Astrocyte (in vitro differentiated cells and primary cell): Measurements from ENCODE around the gene RPS6KA3. TPM values are rescaled to one million over a fixed set of nuclear protein-coding genes. Genes with fewer than 3 reads are reported as not detected.

Experiments
- DNase-seq: peaks from one replicate; pipeline ENCODE4 v3.0.0-alpha.2; 2010; ENCODE audit warnings: low read depth
- FAIRE-seq: peaks from 2 replicates; lab custom pipeline; 2011; peaks lifted over from hg19 to GRCh38; lab: Jason Lieb, UNC
- H2AFZ ChIP-seq: 2 replicates; pipeline ENCODE4 v1.6.0; 2012; ENCODE audit warnings: low read depth, low read length, inconsistent platforms
- H3K27ac ChIP-seq: 2 replicates; pipeline ENCODE4 v1.5.1; 2011; ENCODE audit warnings: low read depth, low read length, inconsistent platforms
- H3K27me3 ChIP-seq: 2 replicates; pipeline ENCODE4 v1.6.0; 2011; ENCODE audit warnings: low read length, inconsistent platforms; ENCODE audit not compliant: insufficient read depth
- H3K36me3 ChIP-seq: 2 replicates; pipeline ENCODE4 v1.5.1; 2011; ENCODE audit warnings: low read length, inconsistent platforms; ENCODE audit not compliant: insufficient read depth
- H3K4me1 ChIP-seq: 2 replicates; pipeline ENCODE4 v1.5.1; 2011; ENCODE audit warnings: low read length, inconsistent platforms; ENCODE audit not compliant: insufficient read depth
- H3K4me2 ChIP-seq: 2 replicates; pipeline ENCODE4 v1.6.0; 2012; ENCODE audit warnings: low read length, inconsistent platforms
- H3K4me3 ChIP-seq: 2 replicates; pipeline ENCODE4 v1.5.1; 2011; ENCODE audit warnings: low read depth, mild to moderate bottlenecking, low read length, inconsistent platforms; ENCODE audit not compliant: insufficient read depth
- H3K79me2 ChIP-seq: 2 replicates; pipeline ENCODE4 v1.6.0; 2012; ENCODE audit warnings: mild to moderate bottlenecking, low read length, inconsistent platforms; ENCODE audit not compliant: insufficient read depth
- H3K9ac ChIP-seq: 2 replicates; pipeline ENCODE4 v1.6.0; 2012; ENCODE audit warnings: mild to moderate bottlenecking, low read length, inconsistent platforms
- H3K9me3 ChIP-seq: 2 replicates; pipeline ENCODE4 v1.5.1; 2012; ENCODE audit warnings: low read depth, mild to moderate bottlenecking, low read length, inconsistent platforms; ENCODE audit not compliant: insufficient read depth
- H4K20me1 ChIP-seq: 2 replicates; pipeline ENCODE4 v1.6.0; 2012; ENCODE audit warnings: low read length, inconsistent platforms; ENCODE audit not compliant: insufficient read depth
- H3K27ac Mint-ChIP-seq: one replicate; pipeline ENCODE4 v1.8.0; 2021; ENCODE audit warnings: mild to moderate bottlenecking, mixed read lengths; ENCODE audit not compliant: unreplicated experiment
- H3K27me3 Mint-ChIP-seq: one replicate; pipeline ENCODE4 v1.8.0; 2021; ENCODE audit warnings: low read depth, mixed read lengths; ENCODE audit not compliant: unreplicated experiment
- H3K36me3 Mint-ChIP-seq: one replicate; pipeline ENCODE4 v1.8.0; 2021; ENCODE audit warnings: low read depth, mixed read lengths; ENCODE audit not compliant: unreplicated experiment
- H3K4me1 Mint-ChIP-seq: one replicate; pipeline ENCODE4 v1.8.0; 2021; ENCODE audit warnings: low read depth, mixed read lengths; ENCODE audit not compliant: unreplicated experiment
- H3K4me3 Mint-ChIP-seq: one replicate; pipeline ENCODE4 v1.8.0; 2021; ENCODE audit warnings: mild to moderate bottlenecking, moderate library complexity, mixed read lengths; ENCODE audit not compliant: unreplicated experiment
- H3K9me3 Mint-ChIP-seq: one replicate; pipeline ENCODE4 v1.8.0; 2021; ENCODE audit warnings: mild to moderate bottlenecking, mixed read lengths; ENCODE audit not compliant: unreplicated experiment
- EZH2 ChIP-seq: IDR thresholded peaks from 2 replicates; pipeline ENCODE4 v1.6.1; 2012; ENCODE audit warnings: mild to moderate bottlenecking, low read length, inconsistent platforms; ENCODE audit not compliant: insufficient read depth
- total RNA-seq: library from RNA; stranded (reverse); gene quantifications from 2 replicates; pipeline ENCODE4 v1.2.1, GENCODE V29; 2021
- TF ChIP-seq, protein P1 (sequence below): IDR thresholded peaks from 2 replicates; pipeline ENCODE4 v1.5.1; 2011; ENCODE audit warnings: low read depth, mild to moderate bottlenecking, inconsistent platforms, low read length, moderate library complexity; ENCODE audit not compliant: insufficient read depth

The RPS6KA3 gene
- total RNA-seq, 1 donor from 2014 or later = 34.3 TPM

DNA sequence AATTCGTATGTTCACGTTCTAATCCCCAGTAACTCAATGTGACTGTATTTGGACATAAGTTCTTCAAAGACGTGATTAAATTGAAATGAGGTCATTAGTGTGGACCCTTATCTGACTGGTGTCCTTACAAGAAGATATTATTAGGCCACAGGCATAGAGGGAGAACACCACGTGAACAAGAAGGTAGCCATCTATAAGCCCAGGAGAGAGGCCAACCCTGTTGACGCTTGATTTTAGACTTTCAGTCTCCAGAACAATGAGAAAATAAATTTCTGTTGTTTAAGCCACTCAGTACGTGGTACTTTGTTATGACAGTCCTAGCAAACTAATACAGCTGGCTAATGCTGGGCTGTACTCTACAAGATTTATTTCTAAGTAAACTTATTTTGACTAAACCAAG, 123.6 kb downstream of the RPS6KA3 start:
- FAIRE-seq = no peak
- no peak overlapping the region for H3K4me2 ChIP-seq
- H3K4me1 ChIP-seq = peaks cover 12% of the 10 kb centered on the region
- DNase-seq = no peak
- no peak for TF ChIP-seq EZH2
- TF ChIP-seq, protein P1, sequence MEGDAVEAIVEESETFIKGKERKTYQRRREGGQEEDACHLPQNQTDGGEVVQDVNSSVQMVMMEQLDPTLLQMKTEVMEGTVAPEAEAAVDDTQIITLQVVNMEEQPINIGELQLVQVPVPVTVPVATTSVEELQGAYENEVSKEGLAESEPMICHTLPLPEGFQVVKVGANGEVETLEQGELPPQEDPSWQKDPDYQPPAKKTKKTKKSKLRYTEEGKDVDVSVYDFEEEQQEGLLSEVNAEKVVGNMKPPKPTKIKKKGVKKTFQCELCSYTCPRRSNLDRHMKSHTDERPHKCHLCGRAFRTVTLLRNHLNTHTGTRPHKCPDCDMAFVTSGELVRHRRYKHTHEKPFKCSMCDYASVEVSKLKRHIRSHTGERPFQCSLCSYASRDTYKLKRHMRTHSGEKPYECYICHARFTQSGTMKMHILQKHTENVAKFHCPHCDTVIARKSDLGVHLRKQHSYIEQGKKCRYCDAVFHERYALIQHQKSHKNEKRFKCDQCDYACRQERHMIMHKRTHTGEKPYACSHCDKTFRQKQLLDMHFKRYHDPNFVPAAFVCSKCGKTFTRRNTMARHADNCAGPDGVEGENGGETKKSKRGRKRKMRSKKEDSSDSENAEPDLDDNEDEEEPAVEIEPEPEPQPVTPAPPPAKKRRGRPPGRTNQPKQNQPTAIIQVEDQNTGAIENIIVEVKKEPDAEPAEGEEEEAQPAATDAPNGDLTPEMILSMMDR = no peak
- no peak overlapping the region for H2AFZ ChIP-seq
- Mint-ChIP-seq H3K9me3 (no peaks in the 10 kb centered on the region), H3K4me1 (peaks cover 5% of the 10 kb centered on the region), H3K27ac (no peak overlapping the region), H3K27me3 (no peaks in the 10 kb centered on the region), H3K36me3 (no peaks in the 10 kb centered on the region), H3K4me3 (peak overlapping the region; percentile 40)
- no peak overlapping the region for H3K9ac ChIP-seq
- peaks cover 35% of the 10 kb centered on the region for H3K79me2 ChIP-seq
- H3K27ac ChIP-seq = no peak overlapping the region
- H3K9me3 ChIP-seq = no peaks in the 10 kb centered on the region
- peaks cover 24% of the 10 kb centered on the region for H4K20me1 ChIP-seq
- H3K4me3 ChIP-seq = no peak overlapping the region
- H3K36me3 ChIP-seq = peaks cover 7% of the 10 kb centered on the region
- H3K27me3 ChIP-seq = no peaks in the 10 kb centered on the region

DNA sequence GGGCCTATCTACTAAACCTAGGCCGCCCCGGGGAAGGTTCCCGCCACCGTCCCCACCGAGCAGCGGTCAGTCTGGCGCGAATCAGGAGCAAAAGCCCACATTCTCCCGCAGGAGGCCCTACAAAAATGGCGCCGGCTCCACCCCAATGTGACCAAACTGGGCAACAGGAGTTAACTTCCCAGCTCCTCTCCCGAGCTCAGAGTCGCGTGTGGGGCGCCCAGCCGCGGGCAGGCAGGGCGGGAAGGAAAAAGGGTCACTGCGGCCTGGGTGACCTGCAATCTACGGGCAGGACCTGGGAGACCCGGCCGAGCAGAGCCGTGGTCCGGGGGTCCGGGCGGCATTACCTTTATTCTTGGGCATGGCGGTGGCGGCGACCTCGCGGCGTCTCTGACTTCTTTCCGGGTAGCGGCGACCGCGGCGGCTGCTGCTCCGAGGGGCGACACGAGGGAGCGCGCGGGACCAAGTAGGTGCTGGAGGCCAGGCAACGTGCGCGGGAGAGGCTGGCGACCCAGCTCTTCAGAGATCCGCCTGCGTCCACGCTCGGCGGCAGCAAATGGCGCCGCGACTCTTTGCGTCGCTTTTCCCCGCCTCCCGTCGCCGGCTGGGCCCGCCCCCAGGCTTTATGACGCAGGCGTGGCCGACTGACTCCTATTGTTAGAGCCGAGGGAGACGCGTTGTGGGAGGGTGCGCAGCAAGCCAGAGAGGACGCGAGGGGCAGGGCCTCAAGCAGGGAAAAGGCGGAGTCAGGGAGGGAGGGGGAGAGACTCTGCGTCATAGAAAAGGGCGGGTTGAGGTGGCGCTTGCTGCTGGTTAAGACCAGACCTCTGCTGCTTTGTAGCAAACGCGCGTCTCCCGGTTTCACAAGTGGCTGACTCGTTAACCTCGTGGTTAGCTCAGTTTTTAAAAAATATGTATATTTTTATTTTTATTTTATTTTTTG, 125.2 kb downstream of the RPS6KA3 start, which contains the start of gene EIF1AX:
TSS of gene EIF1AX (minus strand) at position 558 of the 940 bp plus-strand sequence. CDS start at position 360, 198 bp downstream.
- Histone ChIP-seq H3K4me3 (peak within 1 kb of the TSS; percentile 87), H3K27ac (peak within 1 kb of the TSS; percentile 83), H3K79me2 (peaks cover 44% of the 10 kb centered on the region), H3K27me3 (no peaks in the 10 kb centered on the region), H3K9me3 (no peaks in the 10 kb centered on the region), H3K4me1 (peaks cover 12% of the 10 kb centered on the region), H3K9ac (peak within 1 kb of the TSS; percentile 92), H3K4me2 (peak within 1 kb of the TSS; percentile 85), H2AFZ (peak within 1 kb of the TSS; percentile 60), H3K36me3 (peaks cover 15% of the 10 kb centered on the region), H4K20me1 (peaks cover 26% of the 10 kb centered on the region)
- Mint-ChIP-seq H3K27ac (peak within 1 kb of the TSS; percentile 72), H3K4me1 (peaks cover 5% of the 10 kb centered on the region), H3K4me3 (peak within 1 kb of the TSS; percentile 88), H3K36me3 (no peaks in the 10 kb centered on the region), H3K9me3 (no peaks in the 10 kb centered on the region), H3K27me3 (no peaks in the 10 kb centered on the region)
- DNase-seq = peak; percentile 98
- no peak for TF ChIP-seq EZH2
- TF ChIP-seq, protein P1 = no peak
- peak; percentile 98 for FAIRE-seq
